ENCODE measurements around the gene DTX4.

DNA sequence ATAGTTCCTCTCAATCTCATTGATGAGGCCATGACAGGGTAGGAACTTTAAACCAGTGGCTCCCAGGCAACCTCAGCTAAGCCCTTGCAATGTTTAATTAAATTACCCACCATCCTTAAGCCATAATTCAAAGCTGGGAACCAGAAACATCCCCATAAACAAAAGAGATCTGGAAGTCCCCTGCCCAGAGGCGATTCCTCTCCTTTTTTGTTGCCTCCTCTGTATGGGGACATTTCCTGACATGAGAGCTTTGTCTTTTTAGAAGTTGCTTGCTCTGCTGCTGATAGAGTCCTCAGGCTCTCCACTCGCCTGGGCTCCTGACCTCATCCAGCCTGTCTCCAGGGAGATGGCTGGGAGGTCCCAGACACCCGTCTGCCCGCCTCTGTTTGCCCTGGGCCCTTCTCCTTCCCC is 3.2 kb downstream of the DTX4 start:
- TF ChIP-seq CTCF (IDR thresholded peaks at IDR 0.05; ENCODE audit: insufficient read depth, low read depth, low read length): no peak
- no peak for TF ChIP-seq EZH2 (IDR thresholded peaks at IDR 0.05; ENCODE audit: insufficient read depth, low read length)

Measured in astrocyte (in vitro differentiated cells and primary cell).